HG02852 (cell line): ENCODE measurements around the gene SPSB1.
"Not testable (repeated sequence)": the region's sequence is repeated elsewhere in the genome, so short reads cannot be mapped to it uniquely, and the experiment has no call there.

Experiments
- ATAC-seq: cut with Tn5 transposase; IDR thresholded peaks from one replicate; pipeline ENCODE4 v1.9.1; 2021; ENCODE audit warnings: mild to moderate bottlenecking, moderate library complexity; ENCODE audit not compliant: unreplicated experiment

SPSB1 gene

GRCh38 chr1:9385392-9385791 lies 92.7 kb downstream of the SPSB1 start:
- not testable (repeated sequence) for ATAC-seq

GRCh38 chr1:9385801-9386573 lies 93.3 kb downstream of the SPSB1 start:
- ATAC-seq, result no peak

GRCh38 chr1:9388335-9389180 lies 95.9 kb downstream of the SPSB1 start:
- no peak for ATAC-seq

GRCh38 chr1:9389968-9390367 lies 97.3 kb downstream of the SPSB1 start:
- no peak for ATAC-seq

GRCh38 chr1:9391620-9392019 lies 98.9 kb downstream of the SPSB1 start:
- no peak for ATAC-seq

GRCh38 chr1:9394010-9394409 lies 101.3 kb downstream of the SPSB1 start:
- no peak for ATAC-seq

- no peak for ATAC-seq
Measured at GRCh38 chr1:9395018-9395417, 102.3 kb downstream of the SPSB1 start.

GRCh38 chr1:9397047-9397446 lies 104.4 kb downstream of the SPSB1 start:
- no peak for ATAC-seq

- no peak for ATAC-seq
Measured at GRCh38 chr1:9397997-9398526, 105.4 kb downstream of the SPSB1 start.

- ATAC-seq, result no peak
Measured at GRCh38 chr1:9399510-9400424, 107.1 kb downstream of the SPSB1 start.

GRCh38 chr1:9400425-9401079 lies 107.9 kb downstream of the SPSB1 start:
- ATAC-seq, result no peak

GRCh38 chr1:9401080-9401453 lies 108.4 kb downstream of the SPSB1 start:
- no peak for ATAC-seq

GRCh38 chr1:9402256-9402616 lies 109.5 kb downstream of the SPSB1 start:
- ATAC-seq, result no peak

- no peak for ATAC-seq
Measured at GRCh38 chr1:9402717-9403225, 110.1 kb downstream of the SPSB1 start.

GRCh38 chr1:9404117-9404914 lies 111.6 kb downstream of the SPSB1 start:
- ATAC-seq, result no peak

- ATAC-seq, result no peak
Measured at GRCh38 chr1:9406111-9406510, 113.4 kb downstream of the SPSB1 start.

- ATAC-seq, result peak; percentile 40
Measured at GRCh38 chr1:9410737-9411297, 118.1 kb downstream of the SPSB1 start.

- ATAC-seq, result peak; percentile 59
Measured at GRCh38 chr1:9413071-9413876, 120.6 kb downstream of the SPSB1 start.
